ENCODE results near the gene TEP1.

GRCh38 chr14:20356422-20356821 is 56.9 kb downstream of the TEP1 start:
- TF ChIP-seq SUZ12 (IDR thresholded peaks at IDR 0.05; ENCODE audit: unreplicated experiment) (no peak), ZNF207 (IDR thresholded peaks at IDR 0.05; ENCODE audit: borderline replicate concordance) (no peak), TAF1 (IDR thresholded peaks at IDR 0.05; ENCODE audit: borderline replicate concordance, low read depth, low read length) (no peak), GATAD2B (conservative IDR thresholded peaks at IDR 0.05; ENCODE audit: low read depth) (no peak), IKZF1 (conservative IDR thresholded peaks at IDR 0.05) (no peak), CREM (IDR thresholded peaks at IDR 0.05; ENCODE audit: low read depth) (no peak), JUND (IDR thresholded peaks at IDR 0.05; ENCODE audit: low read depth, low read length) (no peak), FOXK2 (IDR thresholded peaks at IDR 0.05) (no peak), MLLT1 (IDR thresholded peaks at IDR 0.05) (no peak), MAX (IDR thresholded peaks at IDR 0.05; ENCODE audit: low read depth, low read length) (no peak), RCOR1 (conservative IDR thresholded peaks at IDR 0.05; ENCODE audit: low read depth, low read length) (no peak), RB1 (IDR thresholded peaks at IDR 0.05; ENCODE audit: borderline replicate concordance) (no peak)
- TF ChIP-seq, protein P1, sequence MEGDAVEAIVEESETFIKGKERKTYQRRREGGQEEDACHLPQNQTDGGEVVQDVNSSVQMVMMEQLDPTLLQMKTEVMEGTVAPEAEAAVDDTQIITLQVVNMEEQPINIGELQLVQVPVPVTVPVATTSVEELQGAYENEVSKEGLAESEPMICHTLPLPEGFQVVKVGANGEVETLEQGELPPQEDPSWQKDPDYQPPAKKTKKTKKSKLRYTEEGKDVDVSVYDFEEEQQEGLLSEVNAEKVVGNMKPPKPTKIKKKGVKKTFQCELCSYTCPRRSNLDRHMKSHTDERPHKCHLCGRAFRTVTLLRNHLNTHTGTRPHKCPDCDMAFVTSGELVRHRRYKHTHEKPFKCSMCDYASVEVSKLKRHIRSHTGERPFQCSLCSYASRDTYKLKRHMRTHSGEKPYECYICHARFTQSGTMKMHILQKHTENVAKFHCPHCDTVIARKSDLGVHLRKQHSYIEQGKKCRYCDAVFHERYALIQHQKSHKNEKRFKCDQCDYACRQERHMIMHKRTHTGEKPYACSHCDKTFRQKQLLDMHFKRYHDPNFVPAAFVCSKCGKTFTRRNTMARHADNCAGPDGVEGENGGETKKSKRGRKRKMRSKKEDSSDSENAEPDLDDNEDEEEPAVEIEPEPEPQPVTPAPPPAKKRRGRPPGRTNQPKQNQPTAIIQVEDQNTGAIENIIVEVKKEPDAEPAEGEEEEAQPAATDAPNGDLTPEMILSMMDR (IDR thresholded peaks at IDR 0.05 in 2 of 3, conservative IDR thresholded peaks at IDR 0.05 in 1 of 3; ENCODE audit: control insufficient read depth in 2 of 3, extremely low read depth in 1 of 3, insufficient read depth in 1 of 3, low read depth in 3 of 3, low read length in 3 of 3), result no peak
